ENCODE results near the gene DHRS11.

- TF ChIP-seq RAD21 (IDR thresholded peaks at IDR 0.05 in 1 of 2, conservative IDR thresholded peaks at IDR 0.05 in 1 of 2; ENCODE audit: low read depth in 2 of 2, low read length in 2 of 2) (no peak), TAF1 (IDR thresholded peaks at IDR 0.05; ENCODE audit: low read depth, low read length) (no peak), GABPA (IDR thresholded peaks at IDR 0.05; ENCODE audit: borderline replicate concordance, insufficient read depth, low read length) (no peak)
- TF ChIP-seq, protein P1, sequence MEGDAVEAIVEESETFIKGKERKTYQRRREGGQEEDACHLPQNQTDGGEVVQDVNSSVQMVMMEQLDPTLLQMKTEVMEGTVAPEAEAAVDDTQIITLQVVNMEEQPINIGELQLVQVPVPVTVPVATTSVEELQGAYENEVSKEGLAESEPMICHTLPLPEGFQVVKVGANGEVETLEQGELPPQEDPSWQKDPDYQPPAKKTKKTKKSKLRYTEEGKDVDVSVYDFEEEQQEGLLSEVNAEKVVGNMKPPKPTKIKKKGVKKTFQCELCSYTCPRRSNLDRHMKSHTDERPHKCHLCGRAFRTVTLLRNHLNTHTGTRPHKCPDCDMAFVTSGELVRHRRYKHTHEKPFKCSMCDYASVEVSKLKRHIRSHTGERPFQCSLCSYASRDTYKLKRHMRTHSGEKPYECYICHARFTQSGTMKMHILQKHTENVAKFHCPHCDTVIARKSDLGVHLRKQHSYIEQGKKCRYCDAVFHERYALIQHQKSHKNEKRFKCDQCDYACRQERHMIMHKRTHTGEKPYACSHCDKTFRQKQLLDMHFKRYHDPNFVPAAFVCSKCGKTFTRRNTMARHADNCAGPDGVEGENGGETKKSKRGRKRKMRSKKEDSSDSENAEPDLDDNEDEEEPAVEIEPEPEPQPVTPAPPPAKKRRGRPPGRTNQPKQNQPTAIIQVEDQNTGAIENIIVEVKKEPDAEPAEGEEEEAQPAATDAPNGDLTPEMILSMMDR (IDR thresholded peaks at IDR 0.05; ENCODE audit: control extremely low read depth in 1 of 3, insufficient read depth in 1 of 3, low read depth in 1 of 3, low read length in 3 of 3), result no peak
Observed at GRCh38 chr17:36594626-36595401, 3.1 kb downstream of the DHRS11 start.
